ENCODE results near the gene CCDC3.

Gene CCDC3

DNA sequence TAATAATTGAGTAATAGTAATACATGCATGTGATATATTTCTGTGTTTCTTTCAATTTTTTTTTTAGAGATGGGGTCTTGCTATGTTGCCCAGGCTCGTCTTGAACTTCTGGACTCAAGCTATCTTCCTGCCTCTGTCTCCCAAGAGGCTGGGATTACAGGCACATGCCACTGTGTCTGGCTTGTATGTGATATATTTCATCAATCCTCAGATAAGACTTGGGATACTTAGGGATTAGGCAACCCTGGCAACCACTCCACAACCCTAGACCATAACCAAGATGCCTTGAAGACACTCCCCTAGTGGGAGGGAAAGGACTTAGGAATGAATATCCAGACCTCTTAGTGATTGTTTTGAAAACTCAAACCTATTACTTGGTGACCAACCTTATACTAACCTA lies 154.8 kb downstream of the CCDC3 start:
- DNase-seq (ENCODE audit: low read depth in 1 of 2, low spot score in 1 of 2) = no peak

Measured in activated CD4-positive, alpha-beta T cell treated with anti-CD3 and anti-CD28 coated beads, Interleukin-2, amount 50 U/mL, for 24 hours (primary cell).